T follicular helper cell (primary cell): ENCODE measurements around the gene LPIN3.

Experiments used
- DNase-seq: peaks from one replicate; pipeline ENCODE4 v3.0.0-alpha.2; 2020; ENCODE audit warnings: low read depth

Gene LPIN3

DNA sequence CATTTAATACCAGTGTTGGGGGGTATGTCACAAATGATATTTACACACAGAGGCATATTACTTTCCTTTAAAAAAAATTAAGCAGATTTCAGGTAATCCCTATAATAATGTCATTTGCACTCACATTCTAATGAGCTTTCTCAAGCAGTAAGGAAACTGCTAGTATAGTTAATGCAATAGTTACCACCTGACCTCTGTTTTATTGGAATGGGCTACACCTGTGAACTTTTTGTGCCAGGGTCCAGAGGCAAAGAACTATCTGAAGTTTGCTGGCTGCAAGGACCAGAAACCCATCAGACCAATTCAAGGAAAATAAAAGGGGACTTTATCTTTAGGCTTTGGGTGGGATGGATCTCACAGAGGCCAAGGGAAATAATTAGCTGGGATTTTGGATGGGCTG is 20.2 kb upstream of the LPIN3 start:
- no peak for DNase-seq

DNA sequence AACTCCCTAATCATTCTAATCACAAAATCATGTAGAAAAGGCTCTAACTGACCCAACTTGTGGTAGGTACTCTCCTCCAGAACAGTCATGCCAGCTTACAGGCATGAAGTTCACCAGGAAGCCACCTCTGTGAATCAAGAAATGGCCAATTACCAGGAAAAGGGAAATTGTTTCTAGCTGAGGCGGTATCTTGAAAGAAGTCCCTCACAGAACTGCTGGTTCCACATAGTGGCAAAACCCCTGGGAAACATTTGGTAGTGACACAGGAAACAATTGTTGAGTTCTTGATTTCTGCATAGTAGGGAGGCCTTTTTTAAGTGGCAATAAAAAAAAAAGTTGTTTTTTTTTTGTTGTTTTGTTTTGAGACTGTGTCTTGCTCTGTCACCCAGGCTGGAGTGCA is 19.6 kb upstream of the LPIN3 start:
- no peak for DNase-seq

DNA sequence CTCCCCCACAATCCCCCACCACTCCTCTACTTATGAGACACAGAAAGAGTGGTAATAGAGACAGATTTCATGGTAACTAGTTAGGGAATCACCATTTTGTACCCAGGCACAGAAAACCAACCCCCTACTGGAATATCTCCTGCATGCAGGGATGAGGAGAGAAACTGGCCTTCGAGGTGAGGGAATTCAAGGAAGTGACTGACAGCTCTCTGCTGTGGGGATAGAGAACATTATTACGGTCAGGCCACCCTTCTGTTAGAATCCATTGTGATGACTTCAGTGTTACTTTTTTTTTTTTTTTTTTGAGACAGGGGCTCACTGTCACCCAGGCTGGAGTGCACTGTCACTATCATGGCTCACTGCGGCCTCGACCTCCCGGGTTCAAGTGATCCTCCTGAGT is 13.4 kb upstream of the LPIN3 start:
- no peak for DNase-seq

DNA sequence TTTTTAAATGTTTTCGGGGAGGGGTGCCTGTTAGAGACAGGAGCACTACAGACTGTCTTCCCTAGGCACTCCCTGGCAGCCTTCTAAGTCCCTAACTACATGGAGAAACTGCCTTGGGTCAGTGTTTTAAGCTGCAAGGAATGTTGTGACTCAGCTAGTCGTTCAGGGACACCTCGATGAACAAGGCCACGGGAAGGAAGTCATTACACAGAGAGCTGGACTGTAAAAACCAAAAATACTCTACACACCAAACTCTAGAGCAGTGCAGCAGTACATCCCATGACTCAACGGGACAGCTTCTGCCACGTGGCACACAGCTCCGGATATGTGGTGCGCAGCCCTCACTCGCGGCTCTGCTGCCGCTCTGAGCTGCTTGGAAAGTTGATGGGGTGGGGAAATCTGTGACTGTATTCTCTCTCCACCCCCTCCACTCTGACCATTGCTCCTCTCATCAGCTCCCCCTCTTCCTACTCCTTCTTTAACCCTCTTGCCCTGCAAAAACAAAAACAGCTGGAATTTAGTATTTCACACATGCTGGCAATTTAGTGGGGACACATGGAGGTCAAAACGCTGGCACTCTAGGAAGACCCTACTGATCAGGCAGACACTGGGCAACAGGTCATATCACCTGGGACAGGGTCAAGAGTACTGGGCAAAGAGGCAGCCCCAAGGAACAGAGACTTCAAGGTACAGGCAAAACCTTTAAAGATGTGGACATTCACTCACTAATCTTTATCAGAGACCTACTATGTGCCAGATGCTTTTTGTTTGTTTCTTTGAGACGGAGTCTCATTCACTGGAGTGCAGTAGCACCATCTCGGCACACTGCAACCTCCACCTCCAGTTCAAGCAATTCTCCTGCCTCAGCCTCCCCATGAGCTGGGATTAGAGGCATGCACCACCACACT is 10.9 kb upstream of the LPIN3 start:
- DNase-seq = peak; percentile 17

DNA sequence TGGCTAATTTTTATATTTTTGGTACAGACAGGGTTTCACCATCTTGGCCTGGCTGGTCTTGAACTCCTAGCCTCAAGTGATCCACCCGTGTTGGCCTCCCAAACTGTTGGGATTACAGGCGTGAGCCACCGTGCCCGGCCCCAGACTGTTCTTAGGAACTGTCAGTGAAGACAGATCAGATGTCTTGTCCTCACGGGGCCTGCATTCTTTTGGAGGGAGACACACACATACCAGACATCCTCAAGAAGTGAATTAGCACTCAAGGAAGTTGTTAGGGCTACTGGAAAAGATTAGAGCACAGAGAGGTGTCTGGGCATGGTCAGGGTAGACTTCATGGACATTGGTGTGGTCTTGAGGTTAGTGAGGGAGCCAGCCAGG is 10.3 kb upstream of the LPIN3 start:
- no peak for DNase-seq

DNA sequence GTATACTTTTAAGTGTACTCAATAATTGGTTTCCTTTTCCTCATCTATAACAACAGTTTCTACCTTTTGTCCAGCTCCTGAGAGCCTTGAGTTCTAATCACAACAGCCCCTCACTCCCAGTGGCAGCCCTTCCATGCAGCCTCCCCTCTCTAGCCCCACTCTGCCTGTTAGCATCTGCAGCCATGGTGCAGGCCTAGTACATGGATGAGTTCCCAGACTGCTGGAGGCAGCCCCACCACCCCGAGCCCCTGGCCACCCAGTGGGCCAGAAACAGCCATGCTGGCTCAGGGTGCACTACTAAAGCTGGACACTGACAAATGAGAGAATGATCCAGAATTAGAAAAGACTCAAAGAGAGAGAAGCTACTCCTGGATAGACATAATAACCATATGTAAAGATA is 9.7 kb upstream of the LPIN3 start:
- DNase-seq = no peak

DNA sequence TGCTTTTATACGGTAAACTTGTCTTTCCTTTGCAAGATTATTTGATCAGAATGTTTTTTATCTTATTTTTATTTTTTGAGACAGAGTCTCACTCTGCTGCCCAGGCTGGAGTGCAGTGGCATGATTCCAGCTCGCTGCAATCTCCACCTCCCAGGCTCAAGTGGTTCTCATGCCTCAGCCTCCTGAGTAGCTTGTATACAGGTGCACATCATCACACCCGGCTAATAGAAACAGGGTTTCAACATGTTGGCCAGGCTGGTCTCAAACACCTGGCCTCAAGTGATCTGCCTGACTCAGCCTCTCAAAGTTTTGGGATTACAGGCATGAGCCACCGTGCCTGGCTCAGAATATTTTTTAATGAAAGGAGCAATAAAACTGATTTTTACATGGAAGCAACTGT is 8.9 kb upstream of the LPIN3 start:
- DNase-seq = no peak

DNA sequence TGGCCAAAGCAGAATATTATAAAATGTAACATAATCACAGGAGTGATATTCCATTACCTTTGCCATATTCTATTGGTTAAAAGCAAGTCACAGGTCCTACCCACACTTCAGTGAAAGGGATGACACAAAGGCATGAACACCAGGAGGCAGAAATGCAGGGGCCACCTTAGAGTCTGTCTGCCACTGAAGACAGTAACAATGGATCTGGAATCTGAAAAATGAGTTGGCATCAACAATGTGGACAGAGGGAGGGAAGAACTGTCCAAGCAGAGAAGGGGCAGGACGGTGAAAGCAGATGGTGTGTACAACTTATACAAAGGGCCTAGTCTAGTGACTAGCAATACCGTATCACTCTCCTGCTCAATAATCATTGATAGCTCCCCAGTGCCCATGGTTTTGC is 6.6 kb upstream of the LPIN3 start:
- DNase-seq = no peak

DNA sequence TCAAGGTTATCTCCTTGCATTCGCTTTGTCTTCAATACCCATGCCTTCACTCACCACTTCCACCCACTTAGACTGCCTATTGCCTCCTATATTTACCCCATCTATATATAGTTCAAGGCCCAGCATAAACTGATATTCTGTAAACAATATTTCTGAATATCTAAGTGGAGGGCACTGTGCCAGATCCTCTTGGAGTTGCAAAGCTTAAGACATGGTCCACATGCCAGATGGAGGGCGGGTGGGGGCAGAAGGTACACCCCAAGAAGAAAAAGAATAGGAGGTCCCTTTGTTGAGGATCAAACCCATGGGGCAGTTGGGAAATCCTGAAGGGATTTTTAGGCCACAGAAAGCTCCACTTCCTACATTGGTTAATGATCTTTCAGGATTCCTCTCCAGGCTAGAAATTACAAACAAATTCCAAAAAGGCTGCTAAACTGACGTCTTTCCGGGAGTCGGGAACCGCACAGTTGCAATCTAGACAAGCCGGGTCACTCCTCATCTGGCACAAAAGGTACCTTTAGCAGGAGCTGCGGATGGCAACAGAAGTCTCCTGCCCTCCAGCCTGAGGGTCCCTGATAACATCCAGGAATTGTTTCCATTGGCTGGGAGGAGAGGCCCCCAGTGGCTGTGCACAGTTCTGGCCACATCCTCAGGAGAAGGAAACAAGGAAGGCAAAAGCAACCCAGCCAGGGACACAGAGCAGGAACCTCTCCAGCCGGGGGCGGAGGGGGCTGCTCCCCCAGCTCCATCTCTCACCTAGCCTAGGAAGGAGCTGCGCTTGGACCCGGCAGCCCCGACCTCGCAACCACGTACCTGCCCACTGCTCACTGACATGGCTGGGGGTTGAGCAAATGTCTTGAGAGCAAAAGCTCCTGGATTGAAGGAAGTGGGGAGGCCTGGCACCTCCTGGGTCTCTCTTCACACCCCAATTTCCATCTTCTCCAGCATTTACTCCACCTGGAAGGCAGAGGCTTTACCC is 5.9 kb upstream of the LPIN3 start:
- no peak for DNase-seq

DNA sequence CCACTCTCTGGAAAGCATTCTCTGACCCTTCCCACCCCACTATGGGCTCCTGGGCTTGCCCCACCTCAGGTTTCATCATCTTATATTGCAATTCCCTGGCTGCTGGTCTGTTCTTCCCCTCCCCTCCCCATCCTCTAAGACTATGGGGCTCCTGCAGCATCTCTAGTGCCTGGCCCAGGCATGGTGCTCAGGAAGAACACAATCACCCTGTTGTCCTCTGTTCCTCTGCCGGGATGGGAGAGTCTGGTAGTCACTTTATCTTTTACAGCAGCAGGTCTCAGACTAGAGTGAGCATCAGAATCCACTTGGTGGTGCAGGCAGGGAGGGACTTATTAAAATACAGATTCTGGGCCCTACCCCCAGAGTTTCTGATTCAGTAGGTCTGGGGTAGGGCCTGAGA is 5.0 kb upstream of the LPIN3 start:
- DNase-seq = no peak

DNA sequence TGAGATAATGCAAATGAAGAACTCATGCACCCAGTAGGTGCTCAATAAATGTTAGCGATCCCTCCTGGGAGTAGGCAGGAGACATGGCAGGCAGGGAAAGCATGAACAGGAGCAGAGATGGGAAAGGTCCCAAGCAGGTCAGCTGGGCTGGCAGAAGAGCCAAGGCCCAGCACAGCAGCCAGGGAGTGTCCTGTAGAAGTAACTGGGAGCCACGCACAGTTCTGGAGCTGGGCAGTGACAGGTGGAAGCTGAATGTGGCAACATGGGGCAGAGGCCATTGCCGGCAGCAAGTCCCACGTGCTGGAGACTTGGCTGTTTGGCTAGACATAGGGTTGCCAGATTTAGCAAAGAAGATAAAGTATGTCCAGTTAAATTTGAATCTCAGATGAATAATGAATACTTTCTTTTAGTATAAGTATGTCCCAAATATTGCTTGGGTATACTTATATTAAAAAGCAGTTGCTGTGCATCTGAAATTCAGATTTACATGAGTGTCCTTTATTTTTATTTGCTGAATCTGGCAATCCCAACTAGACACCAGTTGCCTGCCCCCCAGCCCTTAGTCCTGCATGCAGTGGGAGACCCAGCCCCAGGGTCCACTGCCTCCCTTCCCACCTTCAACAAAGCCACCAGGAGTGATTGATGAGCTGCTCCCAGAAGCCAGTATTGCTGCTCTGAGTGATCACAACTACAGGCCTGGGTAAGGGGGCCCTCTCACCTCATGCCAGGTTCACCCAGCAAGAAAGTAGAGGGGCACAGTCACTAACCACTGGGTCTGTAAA is 3.7 kb upstream of the LPIN3 start:
- DNase-seq = no peak

DNA sequence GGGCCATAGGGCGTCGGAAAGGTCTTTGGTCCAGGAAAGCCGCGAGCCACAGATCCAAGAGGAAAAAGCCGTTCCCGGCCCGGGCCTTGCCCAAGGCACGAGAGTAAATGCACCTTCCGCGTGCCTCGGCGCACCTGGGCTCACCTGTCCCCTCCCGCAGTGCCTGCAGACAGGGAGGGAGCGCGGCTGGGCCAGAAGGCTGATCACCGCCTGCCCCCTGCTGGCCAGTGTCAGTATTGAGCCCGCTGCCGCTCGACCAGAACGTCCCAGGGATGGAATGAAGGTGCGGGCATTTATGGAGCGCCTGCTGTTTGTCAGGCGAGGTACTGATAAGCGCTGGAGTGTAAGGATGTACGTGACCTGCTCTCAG is 679 bp upstream of the LPIN3 start:
- peak; percentile 77 for DNase-seq

DNA sequence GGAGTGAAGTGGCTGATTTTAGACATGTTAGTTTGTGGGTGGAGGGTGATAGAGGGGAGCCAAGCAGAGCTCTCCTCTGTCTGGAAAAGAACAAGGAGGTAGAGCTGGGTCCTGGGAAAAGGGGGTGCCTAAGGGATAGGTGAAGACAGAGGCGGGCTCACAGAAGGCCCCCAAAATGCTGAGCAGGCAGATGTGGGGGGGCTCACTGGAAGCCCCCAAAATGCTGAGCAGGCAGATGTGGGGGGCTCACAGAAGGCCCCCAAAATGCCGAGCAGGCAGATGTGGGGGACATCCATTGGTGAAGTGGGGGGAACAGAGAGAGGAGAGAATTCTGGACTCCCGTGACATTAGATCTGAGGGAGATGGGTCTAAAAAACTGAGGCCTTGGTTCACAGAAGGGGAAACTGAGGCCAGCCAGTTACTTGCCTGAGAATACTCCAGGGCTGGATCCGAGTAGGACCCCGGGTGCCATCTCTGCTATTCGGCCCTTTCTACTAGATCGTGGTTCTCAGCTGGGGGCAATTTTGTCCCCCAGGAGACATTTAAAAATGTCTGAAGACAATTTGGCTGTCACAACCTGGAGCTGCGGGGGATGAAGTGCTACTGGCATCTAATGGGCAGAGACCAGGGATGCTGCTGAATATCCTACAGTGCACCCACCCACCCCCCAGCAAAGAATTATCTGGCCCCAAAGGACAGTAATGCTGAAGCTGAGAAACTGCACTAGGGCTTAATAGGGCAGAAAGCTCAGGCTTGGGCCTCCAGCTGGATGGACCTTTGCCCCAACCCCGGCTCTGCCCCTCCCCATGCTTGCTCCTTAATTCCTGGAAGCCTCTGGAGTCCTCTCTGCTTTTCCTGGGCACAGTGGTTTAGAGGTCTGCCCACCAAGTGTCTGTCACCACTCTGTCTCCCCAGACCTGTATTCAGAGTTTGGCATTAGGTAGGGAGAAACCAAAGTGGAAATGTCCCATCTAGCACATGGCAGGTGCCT is 2.1 kb downstream of the LPIN3 start:
- no peak for DNase-seq

DNA sequence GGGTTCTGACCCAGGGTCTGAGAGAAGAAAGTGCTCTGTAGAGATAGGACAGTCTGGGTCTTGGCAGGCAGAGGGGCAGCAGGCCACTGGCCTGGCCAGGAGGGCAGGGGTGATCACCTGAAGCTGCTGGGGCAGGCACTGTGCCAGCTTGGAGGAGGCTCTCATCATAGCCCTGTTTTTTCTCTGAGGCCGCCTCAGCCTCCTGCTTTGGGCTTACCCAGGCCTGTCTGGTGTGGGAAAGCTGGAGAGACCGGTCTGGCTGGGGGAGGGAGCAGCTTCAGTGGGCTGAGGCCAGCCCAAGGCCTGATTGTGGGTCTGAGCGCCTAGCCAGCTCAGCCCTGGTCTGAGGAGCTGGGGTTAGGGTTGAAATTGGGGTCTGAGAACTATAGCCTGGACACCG is 3.9 kb downstream of the LPIN3 start:
- DNase-seq = no peak

DNA sequence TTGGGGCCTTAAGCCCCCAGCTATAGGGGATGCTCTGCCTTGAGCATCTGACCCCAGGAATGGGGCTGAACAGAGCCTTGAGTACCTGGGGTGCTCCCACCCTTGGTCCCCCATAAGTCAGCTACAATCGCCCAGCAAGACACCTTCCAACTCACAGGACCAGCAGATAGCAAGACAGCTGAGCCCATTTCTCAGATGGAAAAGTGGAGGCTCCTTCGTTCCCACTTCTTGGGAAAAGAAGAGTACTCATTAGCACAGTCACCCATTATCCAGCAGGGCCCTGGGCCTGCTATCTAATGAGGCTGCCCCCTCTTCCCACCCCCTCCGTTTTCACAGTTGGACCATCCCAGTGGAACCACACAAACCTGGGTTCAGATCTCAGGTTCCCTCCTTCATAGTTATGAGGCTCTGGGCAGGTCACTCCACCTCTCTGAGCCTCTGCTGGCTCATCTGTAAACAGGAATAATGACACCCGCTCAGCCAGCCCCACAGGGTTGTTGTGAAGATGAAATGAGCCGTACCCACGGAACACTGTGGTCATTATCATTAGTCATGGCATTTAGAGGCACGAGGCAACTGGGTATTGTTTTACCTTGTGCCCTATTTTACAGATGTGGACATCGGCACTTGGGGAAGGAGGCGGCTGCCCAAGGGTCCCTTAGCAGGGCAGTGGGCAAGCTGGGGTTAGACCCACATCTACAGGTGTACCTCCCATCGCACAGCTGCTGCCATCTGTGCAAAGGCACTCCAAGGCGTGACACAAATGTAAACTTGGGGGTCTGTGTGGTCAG is 4.5 kb downstream of the LPIN3 start:
- DNase-seq = no peak

DNA sequence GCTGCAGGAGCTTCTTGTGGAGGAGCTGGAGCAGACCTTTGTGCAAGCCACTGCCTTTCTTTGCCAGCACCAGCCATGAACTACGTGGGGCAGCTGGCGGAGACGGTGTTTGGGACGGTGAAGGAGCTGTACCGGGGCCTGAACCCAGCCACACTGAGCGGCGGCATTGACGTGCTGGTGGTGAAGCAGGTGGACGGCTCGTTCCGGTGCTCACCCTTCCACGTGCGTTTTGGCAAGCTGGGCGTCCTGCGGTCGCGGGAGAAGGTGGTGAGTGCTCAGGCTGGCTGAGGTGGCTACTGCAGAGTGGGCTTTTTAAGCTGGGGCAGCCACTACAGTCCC is 5.1 kb downstream of the LPIN3 start:
- no peak for DNase-seq

DNA sequence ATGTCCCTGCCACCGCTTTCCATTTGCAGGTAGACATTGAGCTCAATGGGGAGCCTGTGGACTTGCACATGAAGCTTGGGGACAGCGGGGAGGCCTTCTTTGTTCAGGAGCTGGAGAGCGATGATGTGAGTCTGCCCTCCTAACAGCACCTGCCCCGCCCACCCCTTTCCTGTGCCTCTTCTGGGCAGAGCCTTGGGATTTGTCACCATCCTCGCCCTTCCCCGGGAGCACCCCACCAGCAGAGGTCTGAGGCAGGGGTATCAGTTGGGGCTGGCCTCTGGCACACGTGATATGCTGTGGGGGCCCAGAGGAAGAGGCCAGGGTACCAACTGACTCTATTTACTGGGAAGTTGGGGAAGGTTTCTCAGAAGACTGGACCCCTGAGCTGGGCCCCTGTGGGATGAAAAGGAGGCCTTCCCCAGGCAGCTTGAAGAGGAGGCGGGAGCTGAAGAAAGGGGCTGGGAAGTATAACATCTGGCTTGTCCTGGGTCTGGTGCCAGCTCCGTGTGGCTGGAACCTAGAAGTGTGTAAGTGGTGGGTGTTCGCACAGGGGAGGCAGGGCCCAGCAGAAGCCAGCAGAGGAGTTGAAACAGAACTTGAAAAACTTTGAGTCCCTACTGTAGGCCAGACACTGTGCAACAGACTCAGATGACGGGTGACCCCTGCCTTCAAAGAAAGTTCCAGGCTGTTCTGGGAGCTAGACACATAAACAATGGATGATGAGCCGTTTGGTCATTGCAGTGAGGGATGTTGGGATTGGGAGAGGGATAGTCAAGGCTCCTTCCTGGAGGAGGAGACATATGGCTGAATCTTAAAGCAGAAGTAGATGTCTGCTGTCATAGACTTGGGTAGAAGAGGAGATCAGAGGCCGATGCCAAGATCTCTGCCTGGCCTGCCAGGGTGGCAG is 7.2 kb downstream of the LPIN3 start:
- no peak for DNase-seq

DNA sequence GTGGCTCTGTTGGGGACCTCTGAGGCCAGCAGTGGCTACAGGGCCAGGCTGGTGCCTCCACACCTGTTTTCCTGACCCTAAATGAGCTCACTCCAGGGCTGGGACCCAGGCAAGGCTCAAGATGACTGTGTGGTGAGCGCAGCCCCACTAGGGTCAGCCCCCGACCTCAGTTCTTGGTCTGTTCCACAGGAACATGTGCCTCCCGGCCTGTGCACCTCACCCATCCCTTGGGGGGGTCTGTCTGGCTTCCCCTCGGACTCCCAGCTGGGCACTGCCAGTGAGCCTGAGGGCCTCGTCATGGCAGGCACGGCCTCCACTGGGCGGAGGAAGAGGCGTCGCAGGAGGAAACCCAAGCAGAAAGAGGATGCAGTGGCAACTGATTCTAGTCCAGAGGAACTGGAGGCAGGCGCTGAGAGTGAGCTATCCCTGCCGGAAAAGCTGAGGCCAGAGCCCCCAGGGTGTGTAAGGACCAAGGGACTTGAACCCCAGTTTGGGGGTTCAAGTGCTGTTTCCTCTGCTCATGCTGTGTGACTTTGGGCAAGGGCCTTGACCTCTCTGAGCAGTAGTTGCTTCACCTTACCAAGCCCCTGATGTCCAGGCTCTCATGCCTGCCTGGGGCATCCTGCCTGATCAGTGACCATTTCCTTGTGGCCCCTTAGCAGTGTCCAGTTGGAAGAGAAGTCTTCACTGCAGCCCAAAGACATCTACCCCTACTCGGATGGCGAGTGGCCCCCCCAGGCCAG is 8.0 kb downstream of the LPIN3 start:
- no peak for DNase-seq

DNA sequence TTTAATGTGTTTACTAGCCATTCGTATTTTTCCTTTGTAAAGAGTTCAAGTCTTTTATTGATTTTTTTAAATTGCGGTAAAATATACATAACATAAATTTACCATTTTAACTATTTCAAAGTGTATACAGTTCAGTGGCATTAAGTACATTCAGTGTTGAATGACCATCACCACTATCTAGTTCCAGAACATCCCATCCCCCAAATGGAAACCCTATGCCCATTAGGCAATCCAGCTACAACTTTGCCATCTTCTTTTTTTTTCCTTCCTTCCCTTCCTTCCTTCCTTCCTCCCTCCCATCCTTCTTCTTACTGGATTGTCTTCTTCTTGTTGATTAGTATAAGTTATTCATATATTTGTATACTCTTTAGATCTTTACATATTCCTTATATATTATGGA is 8.6 kb downstream of the LPIN3 start:
- no peak for DNase-seq
